ENCODE data around the gene CARD8.
"Not testable (repeated sequence)": the region's sequence is repeated elsewhere in the genome, so short reads cannot be mapped to it uniquely, and the experiment has no call there.

CARD8 gene, protein sequence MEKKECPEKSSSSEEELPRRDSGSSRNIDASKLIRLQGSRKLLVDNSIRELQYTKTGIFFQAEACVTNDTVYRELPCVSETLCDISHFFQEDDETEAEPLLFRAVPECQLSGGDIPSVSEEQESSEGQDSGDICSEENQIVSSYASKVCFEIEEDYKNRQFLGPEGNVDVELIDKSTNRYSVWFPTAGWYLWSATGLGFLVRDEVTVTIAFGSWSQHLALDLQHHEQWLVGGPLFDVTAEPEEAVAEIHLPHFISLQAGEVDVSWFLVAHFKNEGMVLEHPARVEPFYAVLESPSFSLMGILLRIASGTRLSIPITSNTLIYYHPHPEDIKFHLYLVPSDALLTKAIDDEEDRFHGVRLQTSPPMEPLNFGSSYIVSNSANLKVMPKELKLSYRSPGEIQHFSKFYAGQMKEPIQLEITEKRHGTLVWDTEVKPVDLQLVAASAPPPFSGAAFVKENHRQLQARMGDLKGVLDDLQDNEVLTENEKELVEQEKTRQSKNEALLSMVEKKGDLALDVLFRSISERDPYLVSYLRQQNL

GRCh38 chr19:48255376-48256303 is at the start of gene CARD8:
Gene CARD8, minus strand, starts transcription at chr19:48255912. Its CDS starts 14,892 bp downstream, at chr19:48241020.
- DNase-seq = peak; percentile 96

GRCh38 chr19:48303866-48304265 is 48.2 kb upstream of the CARD8 start:
- DNase-seq = no peak

DNA sequence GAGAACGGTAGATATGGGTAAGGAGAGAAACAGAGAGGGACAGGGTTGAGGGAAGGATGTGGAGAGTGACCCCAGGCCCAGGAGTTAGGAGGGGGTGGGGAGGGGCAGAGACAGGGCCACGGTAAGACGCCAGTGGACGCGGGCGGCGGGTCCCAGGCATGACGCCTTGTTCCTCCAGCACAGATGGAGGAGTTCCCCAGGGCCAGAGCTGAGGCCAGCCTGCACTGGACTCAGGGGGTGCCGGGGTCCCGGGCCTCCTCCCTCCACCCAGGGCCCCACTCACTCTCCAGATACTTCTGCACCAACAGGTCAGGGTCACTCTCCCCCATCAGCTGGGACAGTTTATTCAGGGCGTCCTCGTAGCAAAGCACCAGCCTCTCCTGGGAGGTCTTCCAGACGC is 47.7 kb upstream of the CARD8 start:
- no peak for DNase-seq

GRCh38 chr19:48302600-48302959 is 46.9 kb upstream of the CARD8 start:
- DNase-seq = no peak

- DNase-seq = no peak
Observed at GRCh38 chr19:48301886-48302599, 46.3 kb upstream of the CARD8 start.

GRCh38 chr19:48297975-48298374 is 42.3 kb upstream of the CARD8 start:
- no peak for DNase-seq

GRCh38 chr19:48296963-48297734 is 41.4 kb upstream of the CARD8 start:
- DNase-seq = no peak

GRCh38 chr19:48295458-48295857 is 39.7 kb upstream of the CARD8 start:
- no peak for DNase-seq

- no peak for DNase-seq
Observed at GRCh38 chr19:48292798-48293197, 37.1 kb upstream of the CARD8 start.

DNA sequence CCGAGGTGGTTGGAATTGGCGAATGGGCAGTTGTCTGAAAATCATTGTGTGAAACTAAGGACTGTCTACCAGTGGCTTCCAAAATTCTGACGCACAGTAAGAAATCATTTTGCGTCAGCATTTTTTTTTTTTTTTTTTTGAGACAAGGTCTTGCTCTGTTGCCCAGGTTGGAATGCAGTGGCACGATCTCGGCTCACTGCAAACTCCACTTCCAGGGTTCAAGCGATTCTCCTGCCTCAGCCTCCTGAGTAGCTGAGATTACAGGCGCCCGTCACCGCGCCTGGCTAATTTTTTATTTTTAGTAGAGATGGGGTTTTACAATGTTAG is 35.7 kb upstream of the CARD8 start:
- DNase-seq = not testable (repeated sequence)

DNA sequence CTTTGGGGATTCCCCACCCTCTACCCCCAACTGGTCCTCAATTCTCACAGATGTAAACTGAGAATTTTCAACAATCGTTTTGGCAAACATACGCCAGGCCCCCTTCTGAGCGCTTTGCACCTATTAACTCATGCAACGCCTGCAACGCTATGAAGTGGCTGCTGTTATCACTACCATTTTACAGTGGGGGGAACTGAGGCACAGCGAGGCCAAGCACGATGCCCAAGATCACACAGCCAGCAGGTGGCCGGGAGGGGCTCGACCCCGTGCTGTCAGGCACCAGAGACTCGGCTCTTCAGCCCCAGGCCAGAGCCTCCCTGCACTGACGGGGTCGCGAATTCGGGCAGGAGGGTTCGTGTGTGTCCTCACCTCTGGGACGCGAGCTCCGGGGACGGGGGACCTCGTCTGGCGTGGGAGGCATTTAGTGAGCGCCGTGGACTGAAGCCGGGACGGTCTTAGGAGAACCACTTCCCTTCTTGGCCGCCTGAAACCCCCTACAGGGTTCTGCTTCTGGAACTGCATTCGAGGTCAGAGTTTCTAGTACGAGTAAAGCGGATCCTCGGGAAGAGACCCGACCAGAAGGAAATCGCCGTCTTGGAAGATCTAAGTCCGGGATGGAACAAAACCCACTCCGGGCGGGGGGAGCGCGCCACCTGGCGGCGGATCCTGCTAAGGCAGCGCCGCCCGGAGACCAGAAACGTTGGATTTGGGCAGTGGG is 35.2 kb upstream of the CARD8 start:
- DNase-seq = peak; percentile 70

DNA sequence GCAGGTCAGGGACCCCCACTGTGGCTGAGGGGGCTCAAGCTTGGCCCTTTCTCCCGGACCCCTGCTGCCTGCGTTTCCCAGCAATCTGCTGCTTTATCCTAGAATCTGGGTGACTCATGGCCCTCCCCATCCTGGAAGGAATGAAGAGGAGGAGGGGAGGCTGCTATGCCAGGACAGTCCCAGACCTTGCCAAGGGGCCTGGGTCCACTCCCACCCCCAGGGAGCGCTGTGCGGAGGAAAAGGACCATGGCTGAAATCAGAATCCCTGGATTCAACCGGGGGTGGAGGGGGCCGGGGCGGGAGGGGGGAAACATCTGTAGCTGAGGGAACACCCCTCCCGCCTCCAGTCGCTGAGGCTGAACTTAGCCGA is 34.7 kb upstream of the CARD8 start:
- no peak for DNase-seq

- DNase-seq = no peak
Observed at GRCh38 chr19:48287748-48288147, 32.0 kb upstream of the CARD8 start.

- no peak for DNase-seq
Observed at GRCh38 chr19:48284896-48285295, 29.2 kb upstream of the CARD8 start.

- no peak for DNase-seq
Observed at GRCh38 chr19:48283908-48284307, 28.2 kb upstream of the CARD8 start.

GRCh38 chr19:48279747-48280146 is 24.0 kb upstream of the CARD8 start:
- no peak for DNase-seq

- no peak for DNase-seq
Observed at GRCh38 chr19:48274938-48275337, 19.2 kb upstream of the CARD8 start.

GRCh38 chr19:48274173-48274572 is 18.5 kb upstream of the CARD8 start:
- DNase-seq = no peak

- DNase-seq = peak; percentile 90
Observed at GRCh38 chr19:48271531-48272151, 15.9 kb upstream of the CARD8 start.

GRCh38 chr19:48269617-48270026 is 13.9 kb upstream of the CARD8 start:
- DNase-seq = not testable (repeated sequence)

DNA sequence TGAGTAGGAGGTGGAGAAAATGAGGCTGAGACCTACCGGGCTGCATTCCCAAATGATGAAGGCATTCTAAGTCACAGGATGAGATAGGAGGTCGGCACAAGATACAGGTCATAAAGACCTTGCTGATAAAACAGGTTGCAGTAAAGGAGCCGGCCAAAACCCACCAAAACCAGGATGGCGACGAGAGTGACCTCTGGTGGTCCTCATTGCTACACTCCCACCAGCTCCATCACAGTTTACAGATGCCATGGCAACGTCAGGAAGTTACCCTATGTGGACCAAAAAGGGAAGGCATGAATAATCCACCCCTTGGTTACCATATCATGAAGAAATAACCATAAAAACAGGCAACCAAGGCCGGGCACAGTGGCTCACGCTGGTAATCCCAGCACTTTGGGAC is 9.6 kb upstream of the CARD8 start:
- DNase-seq = peak; percentile 63
